Hepatocyte (in vitro differentiated cells): ENCODE data around the gene LCN1. TPM values are rescaled to one million over a fixed set of nuclear protein-coding genes. Genes with fewer than 3 reads are reported as not detected.
"Not testable (repeated sequence)": the region's sequence is repeated elsewhere in the genome, so short reads cannot be mapped to it uniquely, and the experiment has no call there.

Experiments
- DNase-seq: peaks from one replicate; pipeline ENCODE4 v3.0.0-alpha.2; 2016; ENCODE audit warnings: low spot score
- H2AFZ ChIP-seq: fragments of 200-600 bp; sonication (generic); 2 replicates; pipeline ENCODE4 v1.6.0; 2016; ENCODE audit warnings: antibody characterized with exemption, mild to moderate bottlenecking
- H3K27ac ChIP-seq: fragments of 200-600 bp; sonication (generic); 2 replicates; pipeline ENCODE4 v1.5.1; 2016; ENCODE audit warnings: mild to moderate bottlenecking
- H3K27me3 ChIP-seq: fragments of 200-600 bp; sonication (generic); 2 replicates; pipeline ENCODE4 v1.6.1; 2016
- H3K36me3 ChIP-seq: fragments of 200-600 bp; sonication (generic); replicated peaks from 2 replicates; pipeline ENCODE4 v1.5.1; 2016; ENCODE audit warnings: low read depth; ENCODE audit not compliant: insufficient read depth
- H3K4me1 ChIP-seq: fragments of 200-600 bp; sonication (generic); 2 replicates; pipeline ENCODE4 v1.5.1; 2016; ENCODE audit warnings: mild to moderate bottlenecking, moderate library complexity; ENCODE audit not compliant: insufficient read depth
- H3K4me2 ChIP-seq: fragments of 200-600 bp; sonication (generic); 2 replicates; pipeline ENCODE4 v1.6.0; 2016
- H3K4me3 ChIP-seq: fragments of 200-600 bp; sonication (generic); 2 replicates; pipeline ENCODE4 v1.5.1; 2016; ENCODE audit warnings: mild to moderate bottlenecking
- H3K79me2 ChIP-seq: fragments of 200-600 bp; sonication (generic); 2 replicates; pipeline ENCODE4 v1.6.0; 2017; ENCODE audit warnings: mild to moderate bottlenecking
- H3K9me2 ChIP-seq: fragments of 200-600 bp; sonication (generic); replicated peaks from 2 replicates; pipeline ENCODE4 v1.6.0; 2017; ENCODE audit warnings: mild to moderate bottlenecking; ENCODE audit not compliant: insufficient read depth
- H3K9me3 ChIP-seq: fragments of 200-600 bp; sonication (generic); 2 replicates; pipeline ENCODE4 v1.5.1; 2016; ENCODE audit warnings: low read depth, mild to moderate bottlenecking
- H4K20me1 ChIP-seq: fragments of 200-600 bp; sonication (generic); 2 replicates; pipeline ENCODE4 v1.6.0; 2016; ENCODE audit warnings: mild to moderate bottlenecking; ENCODE audit not compliant: insufficient read depth, poor library complexity, severe bottlenecking
- EZH2 ChIP-seq: fragments of 200-600 bp; sonication (generic); IDR thresholded peaks from 2 replicates; pipeline ENCODE4 v1.6.1; 2016; ENCODE audit warnings: antibody characterized with exemption, mild to moderate bottlenecking, borderline replicate concordance
- EZH2phosphoT487 ChIP-seq: fragments of 200-600 bp; sonication (generic); IDR thresholded peaks from one replicate; pipeline ENCODE4 v1.6.1; 2018; ENCODE audit warnings: antibody characterized with exemption, mild to moderate bottlenecking, low read depth, moderate library complexity; ENCODE audit not compliant: unreplicated experiment, severe bottlenecking
- WGBS: methylation state at CpG from one replicate; pipeline ENCODE4 v1.1.6; 2016; ENCODE audit warnings: low lambda C conversion rate; ENCODE audit errors: missing lambda C conversion rate; 5-methylcytosine and 5-hydroxymethylcytosine counted together
- polyA plus RNA-seq: library from polyadenylated mRNA; unstranded; fragments of >200 nt; fragmentation: Nextera tagmentation; extraction: Ambion mirVana; gene quantifications from 2 replicates; pipeline ENCODE4 v1.2.1, GENCODE V29; 2016
- total RNA-seq: library from RNA; depleted of rRNA; stranded (reverse); fragments of >200 nt; gene quantifications from 2 replicates; pipeline ENCODE4 v1.2.3, GENCODE V29; 2014
- TF ChIP-seq, protein P1 (sequence below): fragments of 200-600 bp; sonication (generic); IDR thresholded peaks from 2 replicates; pipeline ENCODE4 v1.5.1; 2016; ENCODE audit warnings: antibody characterized with exemption, mild to moderate bottlenecking; ENCODE audit not compliant: poor library complexity

LCN1 gene
- total and polyA plus RNA-seq, 2 experiments from 2014 or later: not detected

GRCh38 chr9:135547756-135548736 lies 26.8 kb downstream of the LCN1 start:
- no peak overlapping the region for H3K4me2 ChIP-seq
- H3K4me1 ChIP-seq: no peaks in the 10 kb centered on the region
- H3K9me3 ChIP-seq: no peaks in the 10 kb centered on the region
- H3K79me2 ChIP-seq: no peaks in the 10 kb centered on the region
- TF ChIP-seq EZH2phosphoT487: no peak
- TF ChIP-seq, protein P1, sequence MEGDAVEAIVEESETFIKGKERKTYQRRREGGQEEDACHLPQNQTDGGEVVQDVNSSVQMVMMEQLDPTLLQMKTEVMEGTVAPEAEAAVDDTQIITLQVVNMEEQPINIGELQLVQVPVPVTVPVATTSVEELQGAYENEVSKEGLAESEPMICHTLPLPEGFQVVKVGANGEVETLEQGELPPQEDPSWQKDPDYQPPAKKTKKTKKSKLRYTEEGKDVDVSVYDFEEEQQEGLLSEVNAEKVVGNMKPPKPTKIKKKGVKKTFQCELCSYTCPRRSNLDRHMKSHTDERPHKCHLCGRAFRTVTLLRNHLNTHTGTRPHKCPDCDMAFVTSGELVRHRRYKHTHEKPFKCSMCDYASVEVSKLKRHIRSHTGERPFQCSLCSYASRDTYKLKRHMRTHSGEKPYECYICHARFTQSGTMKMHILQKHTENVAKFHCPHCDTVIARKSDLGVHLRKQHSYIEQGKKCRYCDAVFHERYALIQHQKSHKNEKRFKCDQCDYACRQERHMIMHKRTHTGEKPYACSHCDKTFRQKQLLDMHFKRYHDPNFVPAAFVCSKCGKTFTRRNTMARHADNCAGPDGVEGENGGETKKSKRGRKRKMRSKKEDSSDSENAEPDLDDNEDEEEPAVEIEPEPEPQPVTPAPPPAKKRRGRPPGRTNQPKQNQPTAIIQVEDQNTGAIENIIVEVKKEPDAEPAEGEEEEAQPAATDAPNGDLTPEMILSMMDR: no peak
- H2AFZ ChIP-seq: no peak overlapping the region
- 89% methylated on average over 26 of the region's 28 CpGs for WGBS
- H3K27ac ChIP-seq: no peak overlapping the region
- no peaks in the 10 kb centered on the region for H4K20me1 ChIP-seq
- DNase-seq: no peak
- H3K9me2 ChIP-seq: no peaks in the 10 kb centered on the region
- no peaks in the 10 kb centered on the region for H3K36me3 ChIP-seq
- no peak overlapping the region for H3K4me3 ChIP-seq
- H3K27me3 ChIP-seq: no peaks in the 10 kb centered on the region

GRCh38 chr9:135549478-135550343 lies 28.5 kb downstream of the LCN1 start:
- not testable (repeated sequence) for H3K79me2 ChIP-seq, H4K20me1 ChIP-seq, H3K4me2 ChIP-seq, H3K27ac ChIP-seq, H3K4me3 ChIP-seq, H3K9me2 ChIP-seq, H3K4me1 ChIP-seq, DNase-seq, H3K27me3 ChIP-seq, H3K36me3 ChIP-seq, H3K9me3 ChIP-seq, H2AFZ ChIP-seq
- 82% methylated on average over 26 of the region's 28 CpGs for WGBS

DNA sequence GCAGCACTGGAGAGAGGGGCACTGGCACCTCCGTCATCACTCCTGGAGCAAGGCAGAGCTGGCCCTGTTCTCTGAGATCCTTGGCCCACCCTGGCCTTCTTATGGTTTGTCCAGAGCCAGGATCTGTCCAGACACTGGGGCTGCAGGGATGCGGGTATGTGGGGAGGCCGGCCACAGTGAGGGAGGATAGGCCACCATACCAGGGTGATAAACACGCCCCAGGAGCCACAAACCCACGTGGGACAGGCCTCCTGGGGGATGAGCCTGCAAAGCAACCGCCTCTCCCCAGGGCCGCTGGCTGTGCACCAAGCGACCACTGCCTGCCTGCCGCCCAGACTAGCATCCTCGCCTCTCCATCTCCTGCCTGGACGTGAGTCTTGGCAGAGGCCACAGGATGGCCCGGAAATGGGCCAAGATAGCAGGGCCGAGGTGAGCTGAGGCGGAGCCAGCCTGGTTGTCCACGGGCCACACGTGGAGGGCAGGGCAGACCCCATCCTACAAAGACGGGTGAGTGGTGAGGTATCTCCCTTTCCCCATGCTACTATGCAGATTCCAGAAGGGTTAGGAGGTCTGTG lies 29.2 kb downstream of the LCN1 start:
- WGBS: 87% methylated on average over 16 of the region's 17 CpGs
- DNase-seq: no peak
- H3K4me2 ChIP-seq: no peak overlapping the region

More for the DNA sequence above, 29.2 kb downstream of the LCN1 start:
- no peaks in the 10 kb centered on the region for H3K27me3 ChIP-seq
- H3K4me1 ChIP-seq: no peaks in the 10 kb centered on the region
- H3K79me2 ChIP-seq: no peaks in the 10 kb centered on the region
- no peaks in the 10 kb centered on the region for H3K9me3 ChIP-seq
- no peak overlapping the region for H3K4me3 ChIP-seq
- H4K20me1 ChIP-seq: no peaks in the 10 kb centered on the region
- no peaks in the 10 kb centered on the region for H3K36me3 ChIP-seq
- TF ChIP-seq, protein P1: no peak
- TF ChIP-seq EZH2phosphoT487: no peak
- no peak for TF ChIP-seq EZH2
- H2AFZ ChIP-seq: no peak overlapping the region
- H3K27ac ChIP-seq: no peak overlapping the region
- H3K9me2 ChIP-seq: no peaks in the 10 kb centered on the region
